ENCODE results near the gene DTNB.

DTNB gene

GRCh38 chr2:25548601-25549000 is 124.8 kb downstream of the DTNB start:
- TF ChIP-seq, protein P1, sequence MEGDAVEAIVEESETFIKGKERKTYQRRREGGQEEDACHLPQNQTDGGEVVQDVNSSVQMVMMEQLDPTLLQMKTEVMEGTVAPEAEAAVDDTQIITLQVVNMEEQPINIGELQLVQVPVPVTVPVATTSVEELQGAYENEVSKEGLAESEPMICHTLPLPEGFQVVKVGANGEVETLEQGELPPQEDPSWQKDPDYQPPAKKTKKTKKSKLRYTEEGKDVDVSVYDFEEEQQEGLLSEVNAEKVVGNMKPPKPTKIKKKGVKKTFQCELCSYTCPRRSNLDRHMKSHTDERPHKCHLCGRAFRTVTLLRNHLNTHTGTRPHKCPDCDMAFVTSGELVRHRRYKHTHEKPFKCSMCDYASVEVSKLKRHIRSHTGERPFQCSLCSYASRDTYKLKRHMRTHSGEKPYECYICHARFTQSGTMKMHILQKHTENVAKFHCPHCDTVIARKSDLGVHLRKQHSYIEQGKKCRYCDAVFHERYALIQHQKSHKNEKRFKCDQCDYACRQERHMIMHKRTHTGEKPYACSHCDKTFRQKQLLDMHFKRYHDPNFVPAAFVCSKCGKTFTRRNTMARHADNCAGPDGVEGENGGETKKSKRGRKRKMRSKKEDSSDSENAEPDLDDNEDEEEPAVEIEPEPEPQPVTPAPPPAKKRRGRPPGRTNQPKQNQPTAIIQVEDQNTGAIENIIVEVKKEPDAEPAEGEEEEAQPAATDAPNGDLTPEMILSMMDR (conservative IDR thresholded peaks at IDR 0.05; ENCODE audit: low read depth, low read length): no peak
- DNase-seq (ENCODE audit: low read depth): no peak
- no peak overlapping the region for H3K4me3 ChIP-seq (ENCODE audit: low read length)

GRCh38 chr2:25546852-25547251 is 126.5 kb downstream of the DTNB start:
- TF ChIP-seq, protein P1 (conservative IDR thresholded peaks at IDR 0.05; ENCODE audit: low read depth, low read length): no peak
- H3K4me3 ChIP-seq (ENCODE audit: low read length): no peak overlapping the region
- no peak for DNase-seq (ENCODE audit: low read depth)

DNA sequence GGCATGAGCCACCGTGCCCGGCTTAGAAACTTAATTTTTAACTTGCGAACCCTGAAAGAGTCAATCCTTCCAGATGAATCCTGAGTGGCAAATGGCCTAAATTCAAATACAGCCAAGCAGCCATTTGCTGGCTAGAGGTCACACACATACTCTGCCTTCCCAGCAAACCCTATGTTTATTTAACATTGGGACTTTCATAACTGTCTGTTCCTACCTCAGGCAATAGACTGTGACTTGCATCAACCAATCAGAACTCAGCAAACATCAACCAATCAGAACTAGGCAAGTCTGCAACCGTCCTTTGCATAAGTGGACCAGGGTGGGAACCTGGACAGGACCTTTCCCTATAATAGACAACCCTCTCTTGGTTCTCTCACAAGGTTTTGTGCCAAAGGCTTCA is 127.5 kb downstream of the DTNB start:
- H3K4me3 ChIP-seq (ENCODE audit: low read length): no peak overlapping the region
- TF ChIP-seq, protein P1 (conservative IDR thresholded peaks at IDR 0.05; ENCODE audit: low read depth, low read length): no peak
- no peak for DNase-seq (ENCODE audit: low read depth)

- H3K4me3 ChIP-seq (ENCODE audit: low read length): no peak overlapping the region
- no peak for DNase-seq (ENCODE audit: low read depth)
- TF ChIP-seq, protein P1 (conservative IDR thresholded peaks at IDR 0.05; ENCODE audit: low read depth, low read length): no peak
Measured at GRCh38 chr2:25544445-25544844, 128.9 kb downstream of the DTNB start.

DNA sequence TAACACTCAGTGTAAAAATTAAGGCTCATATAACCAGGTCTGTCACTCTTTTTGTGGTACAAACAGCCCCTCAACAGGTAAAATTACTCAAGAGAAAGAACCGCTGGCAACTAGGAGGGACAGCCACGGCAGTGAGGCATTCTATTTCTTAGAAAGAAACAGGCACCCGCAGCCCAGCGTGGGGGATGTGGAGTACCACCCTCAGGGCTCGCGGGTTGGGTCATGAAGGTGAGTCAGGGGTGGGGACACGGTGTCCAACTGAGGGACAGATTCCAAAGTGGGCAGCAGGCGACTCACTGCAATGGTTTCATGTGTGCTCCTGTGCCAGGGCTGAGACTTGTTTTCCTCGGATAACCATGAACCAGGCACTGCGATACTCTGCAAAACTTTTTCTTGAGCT is 129.4 kb downstream of the DTNB start:
- H3K4me3 ChIP-seq (ENCODE audit: low read length): no peak overlapping the region
- DNase-seq (ENCODE audit: low read depth): no peak
- TF ChIP-seq, protein P1 (conservative IDR thresholded peaks at IDR 0.05; ENCODE audit: low read depth, low read length): no peak

GRCh38 chr2:25541378-25541777 is 132.0 kb downstream of the DTNB start:
- TF ChIP-seq, protein P1 (conservative IDR thresholded peaks at IDR 0.05; ENCODE audit: low read depth, low read length): no peak

GRCh38 chr2:25539136-25539535 is 134.2 kb downstream of the DTNB start:
- H3K4me3 ChIP-seq (ENCODE audit: low read length): no peak overlapping the region
- TF ChIP-seq, protein P1 (conservative IDR thresholded peaks at IDR 0.05; ENCODE audit: low read depth, low read length): no peak
- no peak for DNase-seq (ENCODE audit: low read depth)

More at GRCh38 chr2:25541378-25541777, 132.0 kb downstream of the DTNB start:
- no peak overlapping the region for H3K4me3 ChIP-seq (ENCODE audit: low read length)
- no peak for DNase-seq (ENCODE audit: low read depth)
